DMS53 treated with DMSO at 0.1 percent for 48 hours (cell line): ENCODE results near the gene JAK1.

ENCODE experiments used
- DNase-seq: peaks from one replicate; lab custom pipeline; 2025; ENCODE audit not compliant: unreplicated experiment; lab: John Stamatoyannopoulos, UW

The JAK1 gene

DNA sequence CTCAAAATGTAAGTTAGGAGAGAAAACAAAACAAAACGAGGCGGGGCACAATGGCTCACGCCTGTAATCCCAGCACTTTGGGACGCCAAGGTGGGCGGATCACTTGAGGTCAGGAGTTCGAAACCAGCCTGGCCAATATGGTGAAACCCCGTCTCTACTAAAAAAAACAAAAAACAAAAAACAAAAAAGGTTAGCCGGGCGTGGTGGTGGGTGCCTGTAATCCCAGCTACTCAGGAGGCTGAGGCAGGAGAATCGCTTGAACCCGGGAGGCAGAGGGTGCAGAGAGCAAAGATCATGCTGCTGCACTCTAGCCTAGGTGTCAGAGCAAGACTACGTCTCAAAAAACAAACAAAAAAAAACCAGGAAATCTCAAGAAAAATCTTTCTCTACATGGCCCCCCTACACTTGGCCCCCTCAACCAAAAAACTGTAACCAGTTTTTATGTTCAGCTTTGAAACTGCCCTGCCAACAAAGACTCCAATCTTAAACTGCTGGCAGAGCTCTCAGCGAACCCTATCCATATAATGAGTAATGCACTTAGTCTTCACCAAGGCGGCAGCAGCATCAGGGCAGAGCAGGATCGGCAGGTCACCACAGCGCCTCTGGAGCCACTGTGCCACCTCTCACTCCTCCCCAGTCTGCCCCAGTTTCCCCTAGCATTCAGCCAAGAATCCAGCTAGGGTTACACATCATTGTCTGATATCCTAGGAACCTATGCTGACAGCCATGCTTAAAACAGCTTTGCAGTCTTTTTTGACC lies 71.7 kb downstream of the JAK1 start:
- no peak for DNase-seq

DNA sequence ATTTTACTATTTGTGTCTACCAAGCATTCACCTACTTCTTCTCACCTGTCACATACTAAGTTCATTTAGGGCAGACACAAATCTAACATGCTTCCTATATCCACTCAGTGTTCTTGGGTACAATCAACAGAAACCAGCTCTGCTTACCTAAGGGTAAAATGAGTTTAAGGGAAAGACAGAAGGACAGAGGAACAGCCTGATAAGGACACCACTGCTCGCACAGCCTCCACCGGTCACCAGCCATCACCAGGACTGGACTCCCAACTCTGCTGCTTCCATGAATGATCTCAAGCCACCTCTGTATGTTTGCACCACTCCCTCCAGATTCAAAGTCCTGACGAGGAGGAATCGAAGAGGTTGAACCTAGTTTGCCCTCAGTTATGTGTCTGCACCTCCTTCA lies 72.4 kb downstream of the JAK1 start:
- DNase-seq = no peak

DNA sequence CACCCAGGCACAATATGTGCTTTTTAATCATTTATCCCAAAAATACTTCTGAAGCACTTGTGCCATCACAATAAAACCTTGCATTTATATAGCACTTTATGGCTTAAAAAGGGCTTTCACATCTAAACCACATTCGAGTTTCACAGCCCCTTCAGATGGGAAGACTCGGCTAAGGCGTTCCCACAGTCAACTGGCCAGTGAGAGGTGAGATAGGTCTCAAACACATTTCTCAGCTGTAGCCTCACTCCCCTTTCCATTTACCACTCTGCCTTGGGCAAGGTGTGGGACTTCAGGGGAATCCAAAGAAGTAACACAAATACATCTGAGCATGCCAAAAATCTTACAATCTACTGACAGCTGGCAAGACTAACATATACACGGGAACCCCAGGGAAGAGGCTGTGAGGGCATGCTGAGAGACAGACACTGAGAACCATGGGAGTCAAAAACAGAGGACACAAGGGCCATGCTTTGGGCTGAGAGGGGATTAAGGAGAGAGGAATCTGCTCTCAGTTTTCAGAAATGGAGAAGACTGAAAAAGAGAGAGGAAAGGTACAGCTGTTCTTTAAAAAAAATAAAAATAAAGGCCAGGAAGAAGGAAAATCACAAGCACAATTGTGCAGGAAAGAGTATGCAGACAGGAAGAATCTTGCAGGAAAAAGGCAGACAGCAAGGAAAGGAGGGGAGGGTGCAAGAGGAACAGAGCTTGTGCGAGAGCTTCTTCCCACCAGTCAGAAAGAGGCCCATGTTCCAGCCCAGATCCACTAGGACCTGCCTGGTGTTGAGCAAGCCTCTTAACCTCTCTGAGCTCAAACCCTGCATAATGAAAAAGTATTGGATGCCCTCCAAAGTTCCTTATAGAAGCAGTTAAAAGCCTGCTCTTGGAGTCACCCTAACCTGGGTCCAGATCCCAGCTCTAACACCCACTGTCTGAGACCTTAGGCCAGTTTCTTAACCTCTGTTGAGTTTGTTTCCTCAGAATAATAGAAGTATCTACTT lies 73.5 kb downstream of the JAK1 start:
- DNase-seq = no peak

DNA sequence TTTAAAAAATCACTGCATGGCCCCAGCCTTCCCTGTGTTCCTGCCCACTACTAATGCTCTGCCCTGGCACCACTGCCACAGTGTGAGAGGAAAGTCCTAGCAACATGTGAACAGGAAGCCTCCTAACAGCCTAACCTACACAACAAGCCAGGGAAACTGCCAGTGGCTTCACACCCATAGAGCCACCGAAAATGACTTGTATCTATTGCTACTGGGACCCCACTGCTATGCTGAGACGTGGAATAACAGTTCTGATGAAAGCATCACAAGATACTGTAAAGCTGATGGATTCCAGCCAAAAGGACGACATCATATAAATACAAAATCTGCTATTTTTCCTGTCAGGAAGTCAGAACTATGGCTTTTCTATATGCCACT lies 74.9 kb downstream of the JAK1 start:
- no peak for DNase-seq

DNA sequence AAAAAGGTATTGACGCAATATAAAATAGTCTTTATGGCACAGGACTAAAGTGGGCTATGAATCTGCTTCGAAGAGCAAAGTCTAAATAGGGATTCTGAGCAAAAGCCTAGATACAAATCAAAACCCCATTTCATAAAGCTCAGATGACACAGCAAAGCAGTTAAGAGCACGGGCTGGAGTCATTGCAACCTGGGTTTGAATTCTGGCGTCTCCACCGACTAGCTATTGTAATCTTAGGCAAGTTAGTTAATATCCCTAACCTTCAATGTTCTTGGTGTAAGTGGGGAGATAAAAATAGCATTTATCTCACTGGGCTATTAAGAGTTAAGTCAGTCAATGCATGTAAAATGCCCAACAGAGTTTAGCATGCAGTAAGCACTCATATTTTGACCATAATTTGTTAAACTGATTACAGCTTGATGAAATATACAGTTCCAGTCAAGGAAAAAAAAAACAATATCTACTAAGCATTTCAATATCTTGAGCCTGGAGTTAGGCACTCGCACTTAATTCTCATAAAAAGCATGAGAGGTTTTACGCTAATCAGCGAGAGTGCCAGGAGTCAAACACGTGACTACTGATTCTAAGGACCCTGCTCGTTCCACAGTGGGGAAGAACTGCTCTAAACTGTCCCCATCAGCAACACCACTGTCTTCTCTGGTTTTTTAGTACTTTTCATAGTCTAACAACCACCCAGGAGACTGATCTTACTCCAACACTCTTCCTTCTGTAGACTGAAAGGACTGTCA lies 75.5 kb downstream of the JAK1 start:
- no peak for DNase-seq

DNA sequence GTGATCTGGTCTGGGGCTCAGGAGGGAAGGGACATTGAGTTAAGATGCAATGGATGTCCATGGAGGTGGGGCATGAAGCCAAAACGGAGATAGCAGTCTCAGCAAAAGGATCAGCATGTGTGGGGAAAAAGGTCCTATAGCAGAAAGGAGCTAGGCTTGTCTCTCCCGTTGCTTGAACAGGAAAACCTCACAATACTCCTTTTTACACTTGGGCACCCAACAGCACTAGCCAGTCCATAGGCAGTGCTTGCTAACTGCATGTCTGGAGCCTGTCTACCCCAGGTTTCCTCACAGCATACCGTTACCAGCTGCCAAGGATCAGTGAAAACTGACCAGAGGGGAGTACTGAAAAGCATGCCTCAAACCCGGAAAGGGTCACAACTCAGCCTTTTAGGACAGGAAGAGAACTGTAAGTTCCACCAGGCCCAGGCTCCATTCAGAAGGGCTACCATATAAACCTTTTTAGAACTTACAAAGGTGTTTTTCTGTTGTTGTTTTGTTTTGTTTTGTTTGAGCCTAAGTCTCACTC lies 78.6 kb downstream of the JAK1 start:
- no peak for DNase-seq

DNA sequence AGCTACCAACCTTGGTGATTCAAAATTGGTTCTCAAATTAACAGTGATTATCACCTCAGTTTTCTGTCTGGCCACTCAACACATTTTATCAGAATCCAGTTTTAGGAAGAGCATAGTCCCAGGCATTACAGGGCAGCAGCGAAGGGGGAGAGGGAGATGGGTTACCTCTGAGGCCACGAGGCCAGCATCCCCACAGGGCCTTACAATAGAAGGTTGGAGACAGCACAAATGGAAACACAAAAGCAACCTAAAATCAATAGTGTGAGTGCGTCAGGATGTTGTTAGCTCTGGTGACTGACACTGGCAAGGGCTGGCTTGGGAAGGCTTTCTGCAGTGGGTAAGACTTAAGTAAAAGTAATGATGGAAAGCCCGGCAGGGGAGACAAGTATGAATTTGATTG lies 79.5 kb downstream of the JAK1 start:
- no peak for DNase-seq

DNA sequence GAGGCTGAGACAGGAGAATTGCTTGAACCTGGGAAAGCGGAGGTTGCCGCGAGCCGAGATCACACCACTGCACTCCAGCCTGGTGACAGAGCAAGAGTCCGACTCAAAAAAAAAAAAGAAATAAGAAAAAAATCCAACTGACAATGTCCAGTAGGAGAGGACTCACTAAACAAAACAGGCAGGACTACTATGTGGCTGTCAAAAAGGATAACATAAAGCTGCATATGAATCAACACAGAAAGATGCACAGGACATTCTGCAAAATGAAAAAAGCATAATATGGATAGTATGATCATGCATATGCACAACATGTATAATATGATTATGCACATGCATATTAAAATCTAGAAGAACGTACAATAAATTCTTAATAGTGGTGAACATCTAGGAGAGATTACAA lies 80.7 kb downstream of the JAK1 start:
- DNase-seq = no peak

DNA sequence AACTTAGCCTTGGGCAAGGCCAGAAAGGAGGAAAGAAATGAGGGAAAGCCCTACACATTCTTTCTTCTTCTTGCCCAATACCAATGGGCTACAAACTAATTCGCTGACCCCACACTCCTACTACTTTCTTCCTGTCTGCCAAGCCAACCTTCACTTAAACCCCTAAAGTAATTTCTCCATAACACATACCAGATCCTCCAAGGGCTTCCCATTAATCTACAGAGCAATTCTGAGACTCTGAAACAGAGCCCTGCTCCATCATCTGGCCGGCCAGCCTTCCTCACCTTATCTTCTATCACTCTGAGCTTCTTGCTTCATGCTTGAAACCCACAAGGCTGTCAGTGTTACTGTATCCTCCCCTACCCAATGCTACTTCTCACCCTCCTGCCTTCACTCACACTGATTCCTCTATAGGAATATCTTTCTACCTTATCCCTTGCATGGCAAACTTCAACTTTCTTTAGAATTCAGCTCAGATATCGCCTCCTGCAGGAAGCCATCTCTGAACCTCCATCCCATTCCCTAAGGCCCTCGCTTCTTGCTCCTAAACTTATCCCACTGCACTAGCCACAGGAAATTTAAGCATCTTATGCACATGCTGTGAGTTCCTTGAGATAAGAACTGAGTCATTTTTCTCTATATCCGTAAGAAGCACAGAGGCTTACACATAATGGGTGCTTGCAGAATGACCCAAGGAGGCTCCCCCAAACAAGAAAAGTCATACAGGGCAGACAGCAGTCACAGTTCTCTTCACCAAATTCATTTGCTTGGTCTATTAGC lies 81.9 kb downstream of the JAK1 start:
- DNase-seq = no peak

DNA sequence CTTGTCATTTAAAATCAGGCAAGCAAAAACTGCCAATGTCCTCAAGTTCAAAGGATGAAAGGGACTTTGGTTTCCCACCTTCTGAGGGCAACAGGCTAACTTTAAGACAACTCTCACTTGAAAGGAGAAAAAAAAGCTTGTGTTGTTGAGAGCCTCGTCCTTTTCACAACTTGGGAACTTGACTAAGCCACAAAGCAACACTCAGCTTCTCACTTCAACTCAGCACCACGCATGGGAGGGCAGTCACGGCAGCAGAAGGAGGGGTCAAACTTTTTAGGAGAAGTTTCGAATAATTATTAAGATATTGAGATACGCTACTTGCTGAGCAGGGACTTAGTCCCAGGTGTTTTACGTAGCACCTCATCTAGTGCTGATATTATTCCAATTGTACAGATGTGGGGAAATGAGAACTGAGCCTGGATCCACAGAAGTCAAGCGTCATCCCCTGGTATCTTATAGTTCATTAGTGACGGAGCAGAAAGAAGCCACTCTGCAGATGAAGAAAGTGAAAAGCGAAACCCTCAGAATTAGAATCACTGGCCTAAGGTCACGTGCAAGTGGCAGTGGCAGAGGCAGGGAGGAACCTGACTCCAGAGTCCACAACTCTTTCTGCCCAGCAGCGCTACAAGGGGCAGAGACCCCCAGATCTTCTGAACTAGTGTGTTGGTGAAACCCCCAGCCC lies 83.6 kb downstream of the JAK1 start:
- no peak for DNase-seq

DNA sequence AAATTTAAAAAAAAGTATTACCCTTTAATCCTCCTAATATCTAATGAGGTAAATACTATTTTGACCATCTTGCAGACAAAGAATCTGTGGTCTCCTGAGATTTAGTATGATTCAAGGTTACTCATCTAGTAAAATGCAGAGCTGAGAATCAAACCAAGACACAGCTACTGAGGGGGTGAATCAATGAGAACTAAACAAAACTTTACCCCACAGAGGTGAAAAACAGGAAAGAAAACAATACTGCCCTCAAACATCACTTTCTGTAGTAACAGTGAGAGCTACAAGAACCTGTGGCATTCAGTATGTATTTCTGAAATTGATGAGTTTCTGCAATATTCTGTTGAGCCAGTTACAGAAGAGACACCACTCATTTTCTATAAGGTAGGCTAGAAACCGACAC lies 85.1 kb downstream of the JAK1 start:
- DNase-seq = no peak

DNA sequence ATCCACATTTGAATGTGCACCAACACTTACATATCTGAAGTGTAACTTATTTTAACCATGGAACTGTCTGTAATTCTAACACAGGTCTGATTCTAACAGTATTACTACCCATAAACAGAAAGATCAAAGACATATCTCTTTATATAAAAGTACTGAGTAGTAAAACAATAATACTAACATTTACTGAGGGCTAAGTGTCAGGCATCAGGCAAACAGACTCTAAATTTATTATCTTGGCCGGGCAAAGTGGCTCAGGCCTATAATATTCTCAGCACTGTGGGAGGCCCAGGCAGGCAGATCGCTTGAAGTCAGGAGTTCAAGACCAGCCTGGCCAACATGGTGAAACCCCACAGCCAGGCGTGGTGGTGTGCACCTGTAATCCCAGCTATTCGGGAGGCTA lies 85.9 kb downstream of the JAK1 start:
- no peak for DNase-seq

DNA sequence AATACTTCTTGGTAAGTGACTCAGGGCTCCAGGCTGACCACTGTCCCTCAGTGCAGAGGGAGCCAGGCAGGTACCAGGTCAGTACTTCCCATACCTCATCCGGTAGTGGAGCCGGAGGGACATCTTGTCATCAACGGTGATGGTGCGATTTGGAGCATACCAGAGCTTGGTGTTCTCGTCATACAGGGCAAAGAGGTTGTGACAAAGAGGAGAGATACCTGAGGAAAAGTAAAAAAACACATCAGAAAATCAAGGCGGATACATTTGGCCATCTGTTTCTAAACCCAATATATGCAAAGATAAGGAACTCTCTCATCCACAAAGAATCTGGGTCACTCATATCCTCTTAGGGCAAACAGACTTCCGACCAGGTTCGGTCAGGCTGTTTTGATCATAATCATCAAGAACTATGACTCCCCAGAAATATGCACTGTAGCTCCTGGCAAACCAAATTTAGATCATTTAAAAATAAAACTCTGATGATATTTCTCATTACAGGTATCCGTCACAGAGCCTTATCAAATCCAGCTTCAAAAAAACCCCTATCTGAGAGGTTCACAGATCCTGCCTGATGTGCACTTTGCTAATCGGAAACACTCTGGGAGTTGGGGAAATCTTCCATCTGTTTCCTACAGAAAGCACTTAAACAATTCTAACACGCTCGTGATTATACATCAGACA lies 87.3 kb downstream of the JAK1 start:
- DNase-seq = no peak

DNA sequence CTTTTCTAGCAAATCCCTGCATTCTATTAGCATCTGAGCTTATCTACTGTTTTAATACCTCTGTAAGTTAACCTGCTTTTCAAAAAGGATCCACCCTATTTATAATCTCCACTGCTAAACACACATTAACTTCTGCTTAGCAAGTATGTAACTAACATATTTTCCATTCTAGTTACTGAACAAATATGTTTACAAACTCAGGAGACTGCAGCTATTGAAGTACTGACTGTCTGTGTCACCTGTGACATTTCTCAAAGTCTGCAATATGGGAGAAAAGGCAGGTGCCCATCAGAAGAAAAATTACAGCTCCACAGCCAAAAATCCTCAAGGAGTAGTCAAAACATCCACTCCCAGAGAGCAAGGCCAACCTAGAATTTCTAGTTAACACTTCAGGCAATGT lies 88.3 kb downstream of the JAK1 start:
- no peak for DNase-seq

DNA sequence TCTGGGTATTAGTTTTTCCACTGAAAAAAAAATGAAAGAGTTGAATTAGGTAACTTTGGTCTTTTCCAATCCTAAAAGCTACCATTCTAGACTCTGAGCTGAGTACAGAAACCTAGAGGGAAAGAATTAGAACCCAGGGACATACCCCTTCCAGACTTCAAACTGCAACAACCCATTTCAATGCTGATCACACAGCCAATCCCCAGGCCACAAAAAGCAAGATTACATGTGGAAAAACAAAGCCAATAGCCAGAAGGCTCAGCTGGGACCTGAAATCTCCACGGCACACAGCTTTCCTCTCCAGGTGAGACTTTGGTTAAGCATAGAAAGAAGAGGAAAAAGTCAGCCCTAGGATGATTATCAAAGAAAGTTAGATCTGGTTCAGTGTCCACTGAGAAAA lies 88.8 kb downstream of the JAK1 start:
- no peak for DNase-seq

DNA sequence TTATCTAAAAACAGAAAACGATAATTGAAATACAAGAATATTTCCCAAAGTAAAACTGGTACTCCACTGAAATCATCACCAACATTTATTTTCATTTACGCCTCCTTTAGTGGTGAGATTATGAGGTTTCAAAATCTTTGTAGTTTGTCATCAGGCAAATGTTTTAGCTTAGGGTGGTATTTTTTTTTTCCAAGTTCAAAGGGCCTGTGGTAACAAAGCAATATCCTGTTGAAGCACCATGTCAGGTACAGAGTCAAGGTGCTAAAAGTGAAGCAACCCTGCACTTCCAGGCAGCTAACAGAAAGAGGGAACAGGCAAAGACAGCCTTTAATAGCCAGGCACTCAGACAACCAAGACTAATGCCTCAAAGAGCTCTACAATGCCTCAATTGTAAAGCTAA lies 89.2 kb downstream of the JAK1 start:
- DNase-seq = no peak

DNA sequence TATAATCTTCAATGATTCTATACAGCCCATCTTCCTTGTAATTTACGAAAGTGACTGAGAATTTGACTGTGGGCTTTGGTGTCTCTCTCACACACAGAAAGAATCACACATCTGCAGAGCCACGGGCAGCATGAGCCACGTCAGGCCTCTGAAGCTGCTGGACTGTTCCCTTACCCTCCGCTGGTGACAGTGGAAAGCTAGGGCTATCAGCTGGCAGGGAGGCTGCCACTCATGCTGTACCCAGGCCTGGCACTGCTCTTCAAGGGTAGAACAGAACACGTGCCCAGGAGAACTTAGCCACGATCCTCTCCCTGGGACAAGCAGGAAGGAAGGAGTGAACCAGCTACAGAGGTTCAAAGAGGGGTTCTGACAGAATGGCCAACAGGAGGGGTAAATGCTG lies 90.7 kb downstream of the JAK1 start:
- no peak for DNase-seq

DNA sequence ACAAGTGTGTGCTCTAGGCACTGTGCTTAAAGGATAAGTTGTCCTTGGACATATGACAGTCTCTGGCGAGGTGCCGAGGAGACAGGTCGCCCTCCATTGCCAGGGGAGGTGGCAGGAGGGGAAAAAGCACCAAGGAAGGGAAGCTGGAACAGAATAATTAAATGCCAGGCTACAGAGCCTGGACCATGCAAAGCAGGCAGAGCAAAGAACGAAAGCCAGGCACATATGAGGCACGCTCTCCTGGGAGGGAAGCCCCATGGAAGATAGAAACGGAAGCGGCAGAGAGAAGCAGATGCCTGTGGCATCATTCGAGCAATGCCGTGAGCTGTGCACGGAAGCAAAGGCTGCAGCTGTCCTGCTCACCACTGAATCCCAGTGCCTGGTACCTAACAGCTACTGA lies 91.2 kb downstream of the JAK1 start:
- no peak for DNase-seq

DNA sequence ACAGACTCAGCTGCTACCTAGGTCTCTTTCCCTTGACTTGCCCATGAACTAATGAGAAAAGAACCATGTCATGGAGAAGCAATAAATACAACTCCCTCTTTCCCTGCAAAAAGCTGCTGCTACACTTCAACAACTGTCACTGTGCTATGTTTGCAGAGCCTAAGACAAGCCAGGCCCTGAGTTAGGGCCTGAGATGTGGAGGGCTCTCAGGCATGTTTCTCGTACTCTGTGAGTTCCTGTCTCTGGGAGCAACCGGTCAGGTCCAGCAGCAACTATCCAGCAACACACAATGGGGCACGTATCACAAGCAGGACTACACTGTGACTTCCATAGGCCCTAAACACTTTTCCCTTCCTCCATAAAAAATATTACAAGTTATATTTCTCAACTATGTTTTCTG lies 91.7 kb downstream of the JAK1 start:
- DNase-seq = no peak
